NCI-H526 (cell line): ENCODE results near the gene FCHSD2.
"Not testable (repeated sequence)": the region's sequence is repeated elsewhere in the genome, so short reads cannot be mapped to it uniquely, and the experiment has no call there.

Experiments used
- DNase-seq, 2 experiments: peaks; one replicate each; lab custom pipeline; 2025; lab: John Stamatoyannopoulos, UW

The FCHSD2 gene

GRCh38 chr11:72792437-72793021, 349.6 kb downstream of the FCHSD2 start:
- no peak for DNase-seq

GRCh38 chr11:72791228-72791627, 350.9 kb downstream of the FCHSD2 start:
- not testable (repeated sequence) for DNase-seq

GRCh38 chr11:72789493-72790131, 352.5 kb downstream of the FCHSD2 start:
- no peak for DNase-seq

GRCh38 chr11:72788241-72788640, 353.9 kb downstream of the FCHSD2 start:
- no peak for DNase-seq

- peak in 1 of 2 experiments; percentile 40 for DNase-seq
These were observed 354.7 kb downstream of the FCHSD2 start for GRCh38 chr11:72787216-72788104.
